HG03025 (cell line): ENCODE data around the gene COX8A.

Experiments
- ATAC-seq: cut with Tn5 transposase; IDR thresholded peaks from one replicate; pipeline ENCODE4 v1.9.1; 2021; ENCODE audit warnings: mild to moderate bottlenecking, moderate library complexity; ENCODE audit not compliant: unreplicated experiment, low FRiP score

COX8A gene

DNA sequence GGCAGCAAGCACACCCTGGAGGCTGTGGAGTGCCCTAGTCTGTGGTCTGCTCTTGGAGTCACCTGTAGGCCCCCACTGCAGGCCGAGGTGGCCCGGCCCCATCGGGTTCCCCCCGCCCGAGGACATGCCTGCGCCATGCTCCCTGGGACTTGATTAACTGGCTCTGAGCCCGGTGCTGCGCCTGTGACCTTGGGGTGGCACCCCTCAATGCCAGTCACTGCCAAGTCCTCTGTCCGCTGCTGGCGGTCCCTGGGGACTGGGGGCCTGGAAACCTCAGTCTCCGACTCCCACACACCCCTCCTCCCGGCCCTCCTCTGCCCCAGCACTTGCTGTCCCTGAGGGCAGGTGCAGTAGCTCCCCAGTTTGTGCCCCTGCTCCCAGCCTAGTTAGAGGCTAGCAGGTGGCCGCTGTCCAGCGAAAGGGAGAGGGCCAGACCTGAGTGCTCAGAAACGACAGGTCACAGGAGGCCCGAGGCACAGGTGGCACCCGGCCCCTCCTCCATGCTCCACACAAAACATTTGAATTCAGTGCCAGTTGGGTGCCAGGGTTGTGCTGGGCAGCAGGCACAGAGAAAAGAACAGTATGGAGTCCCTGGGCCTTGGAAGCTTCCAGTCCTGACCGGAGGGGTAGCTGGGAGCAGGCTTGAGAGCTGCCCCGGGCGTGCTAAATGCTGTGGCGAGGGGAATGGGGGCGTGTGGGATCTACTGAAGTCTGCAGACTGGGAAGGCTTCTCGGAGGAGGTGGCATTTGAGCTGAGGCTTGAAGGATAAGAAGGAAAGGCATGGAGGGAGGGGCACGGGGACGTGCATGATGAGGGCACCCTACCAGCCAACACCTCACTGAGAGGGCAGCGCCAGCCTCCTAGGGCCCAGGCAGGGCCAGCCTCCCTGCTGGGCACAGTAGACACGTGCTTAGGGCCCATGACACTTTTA lies 45.0 kb downstream of the COX8A start:
- no peak for ATAC-seq

DNA sequence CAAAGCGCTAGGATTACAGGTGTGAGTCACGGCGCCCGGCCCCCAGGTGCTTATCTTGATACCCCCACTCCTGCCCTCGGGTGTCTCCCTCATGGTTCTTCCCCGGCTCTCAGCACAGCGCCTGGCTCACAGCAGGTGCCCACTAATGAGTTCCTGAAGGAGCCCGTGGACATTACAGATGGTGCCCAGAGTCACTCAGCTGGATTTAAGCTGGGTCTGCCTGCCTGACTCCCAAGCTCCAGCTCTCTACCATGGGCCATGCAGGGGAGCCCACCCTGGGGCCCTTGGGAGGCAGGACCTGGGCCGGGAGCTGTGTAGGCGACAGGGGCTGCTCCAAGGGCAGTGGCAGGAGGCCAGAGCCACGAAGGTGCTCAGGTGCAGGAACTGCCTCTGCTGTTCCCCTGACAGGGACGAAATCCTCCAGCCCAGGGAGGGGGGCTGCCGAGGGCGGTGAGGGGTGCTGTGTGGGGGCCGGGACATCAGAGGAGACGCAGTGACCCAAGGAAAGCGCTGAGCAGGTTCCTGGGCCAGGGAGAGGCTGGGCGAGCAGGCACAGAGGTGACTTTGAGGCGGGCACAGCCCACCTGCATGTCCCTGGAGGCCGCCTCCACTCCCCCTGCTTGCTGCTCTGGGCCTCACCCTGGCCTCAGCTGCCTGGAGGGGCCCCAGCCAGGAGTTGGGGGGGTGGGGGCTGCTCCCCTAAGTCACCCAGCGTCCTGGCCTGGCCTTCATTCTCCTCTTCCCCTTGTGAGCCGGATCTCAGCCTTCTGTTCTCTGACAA lies 46.7 kb downstream of the COX8A start:
- no peak for ATAC-seq

- no peak for ATAC-seq
These were observed 47.3 kb downstream of the COX8A start for GRCh38 chr11:64021757-64022093.

DNA sequence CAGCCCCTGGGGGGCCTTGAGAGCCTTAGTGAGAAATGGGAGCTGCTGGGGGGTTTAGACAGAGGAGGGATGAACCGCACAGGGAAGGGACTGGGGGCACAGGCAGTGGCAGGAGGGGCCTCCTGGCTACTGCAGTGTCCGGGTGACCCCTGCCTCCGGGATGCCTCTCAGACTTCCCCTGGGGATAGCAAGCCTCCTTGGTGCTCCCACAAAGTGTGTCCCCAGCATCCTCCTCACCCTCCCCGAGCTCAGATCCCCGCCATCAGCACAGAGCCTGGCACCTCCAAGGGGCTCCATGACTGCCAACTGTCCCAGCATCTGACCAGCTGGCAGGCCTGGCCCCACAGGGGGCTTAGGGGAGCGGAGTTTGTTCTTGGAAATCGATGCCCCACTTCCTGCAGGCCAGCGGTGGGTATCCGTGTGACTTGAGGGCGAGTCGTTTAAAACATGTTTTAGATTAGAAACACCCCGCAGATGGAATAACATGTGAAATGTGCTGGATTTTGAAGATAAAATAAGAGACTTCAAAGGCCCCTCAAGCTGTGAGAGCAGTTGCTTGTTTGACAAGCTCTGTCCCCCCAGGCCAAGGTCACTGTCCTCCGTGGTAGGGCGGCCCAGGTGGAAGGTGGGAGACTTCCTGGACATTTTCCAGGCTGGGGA lies 47.8 kb downstream of the COX8A start:
- no peak for ATAC-seq

- no peak for ATAC-seq
These were observed 49.6 kb downstream of the COX8A start for GRCh38 chr11:64023712-64024710.

- ATAC-seq: no peak
These were observed 50.8 kb downstream of the COX8A start for GRCh38 chr11:64025205-64025604.
